Progenitor cell of endocrine pancreas (in vitro differentiated cells): ENCODE measurements around the gene TTC23. TPM values are rescaled to one million over a fixed set of nuclear protein-coding genes. Genes with fewer than 3 reads are reported as not detected.

Experiments used
- DNase-seq: peaks from one replicate; pipeline ENCODE4 v3.0.0; 2021; ENCODE audit warnings: low spot score; ENCODE audit not compliant: unreplicated experiment
- H3K27ac Mint-ChIP-seq: 2 replicates; pipeline ENCODE4 v1.8.0; 2021; ENCODE audit warnings: mild to moderate bottlenecking, moderate library complexity, mixed read lengths
- H3K27me3 Mint-ChIP-seq: 2 replicates; pipeline ENCODE4 v1.8.0; 2021; ENCODE audit warnings: mixed read lengths
- H3K36me3 Mint-ChIP-seq: 2 replicates; pipeline ENCODE4 v1.8.0; 2022; ENCODE audit warnings: mixed read lengths; ENCODE audit not compliant: insufficient read depth
- H3K4me1 Mint-ChIP-seq: 2 replicates; pipeline ENCODE4 v1.8.0; 2021; ENCODE audit warnings: low read depth, mixed read lengths
- H3K4me3 Mint-ChIP-seq: 2 replicates; pipeline ENCODE4 v1.8.0; 2021; ENCODE audit warnings: low read depth, mild to moderate bottlenecking, moderate library complexity, mixed read lengths
- H3K9me3 Mint-ChIP-seq: 2 replicates; pipeline ENCODE4 v1.8.0; 2021; ENCODE audit warnings: low read depth, mixed read lengths
- total RNA-seq: library from RNA; stranded (reverse); gene quantifications from 2 replicates; pipeline ENCODE4 v1.2.1, GENCODE V29; 2021
- TF ChIP-seq, protein P1 (sequence below): fragments of 200-600 bp; sonication (generic); IDR thresholded peaks from one replicate; pipeline ENCODE4 v1.5.0; 2021; ENCODE audit warnings: antibody characterized with exemption, mild to moderate bottlenecking; ENCODE audit not compliant: unreplicated experiment

The TTC23 gene
- total RNA-seq, 1 donor from 2014 or later = 28.4 TPM

DNA sequence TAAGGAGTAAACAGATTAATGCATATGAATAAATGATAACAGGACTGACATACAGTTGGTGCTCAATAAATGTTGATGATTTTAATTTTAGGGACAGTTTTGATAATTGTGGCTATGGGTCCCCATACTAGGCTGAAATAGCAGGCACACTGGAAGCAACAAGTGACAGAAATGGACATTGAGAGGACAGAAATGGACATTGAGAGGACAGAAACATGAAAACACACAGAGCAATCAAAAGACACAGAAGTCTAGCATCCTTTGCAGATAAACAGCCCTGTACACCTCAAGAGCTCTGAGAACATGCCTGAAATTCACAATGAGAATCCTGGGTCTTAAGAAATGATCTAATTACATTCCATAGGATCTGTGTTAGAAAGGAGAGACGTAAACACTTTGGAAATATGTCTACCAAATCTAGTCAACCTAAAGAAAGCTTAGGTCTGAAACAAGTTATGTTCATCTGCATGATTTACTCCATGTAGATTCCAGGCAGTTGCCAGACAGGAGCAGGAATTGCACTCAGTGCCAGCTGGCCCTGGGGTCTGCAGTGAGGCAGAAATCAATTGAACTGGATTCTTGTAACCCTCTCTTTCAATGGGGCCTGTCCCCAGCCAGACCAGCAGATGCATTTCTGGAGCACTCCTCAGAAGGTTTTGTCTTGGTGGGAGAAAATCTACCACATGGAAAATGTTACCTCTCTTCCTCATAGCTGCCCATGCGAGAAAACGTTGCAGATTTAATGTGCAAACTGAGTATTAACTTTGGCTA is 84.2 kb downstream of the TTC23 start:
- H3K27ac Mint-ChIP-seq = no peak overlapping the region
- H3K27me3 Mint-ChIP-seq = no peaks in the 10 kb centered on the region
- TF ChIP-seq, protein P1, sequence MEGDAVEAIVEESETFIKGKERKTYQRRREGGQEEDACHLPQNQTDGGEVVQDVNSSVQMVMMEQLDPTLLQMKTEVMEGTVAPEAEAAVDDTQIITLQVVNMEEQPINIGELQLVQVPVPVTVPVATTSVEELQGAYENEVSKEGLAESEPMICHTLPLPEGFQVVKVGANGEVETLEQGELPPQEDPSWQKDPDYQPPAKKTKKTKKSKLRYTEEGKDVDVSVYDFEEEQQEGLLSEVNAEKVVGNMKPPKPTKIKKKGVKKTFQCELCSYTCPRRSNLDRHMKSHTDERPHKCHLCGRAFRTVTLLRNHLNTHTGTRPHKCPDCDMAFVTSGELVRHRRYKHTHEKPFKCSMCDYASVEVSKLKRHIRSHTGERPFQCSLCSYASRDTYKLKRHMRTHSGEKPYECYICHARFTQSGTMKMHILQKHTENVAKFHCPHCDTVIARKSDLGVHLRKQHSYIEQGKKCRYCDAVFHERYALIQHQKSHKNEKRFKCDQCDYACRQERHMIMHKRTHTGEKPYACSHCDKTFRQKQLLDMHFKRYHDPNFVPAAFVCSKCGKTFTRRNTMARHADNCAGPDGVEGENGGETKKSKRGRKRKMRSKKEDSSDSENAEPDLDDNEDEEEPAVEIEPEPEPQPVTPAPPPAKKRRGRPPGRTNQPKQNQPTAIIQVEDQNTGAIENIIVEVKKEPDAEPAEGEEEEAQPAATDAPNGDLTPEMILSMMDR = no peak
- no peaks in the 10 kb centered on the region for H3K9me3 Mint-ChIP-seq
- no peak for DNase-seq
- H3K4me1 Mint-ChIP-seq = no peaks in the 10 kb centered on the region
- H3K36me3 Mint-ChIP-seq = peaks cover 7% of the 10 kb centered on the region
- H3K4me3 Mint-ChIP-seq = no peak overlapping the region

DNA sequence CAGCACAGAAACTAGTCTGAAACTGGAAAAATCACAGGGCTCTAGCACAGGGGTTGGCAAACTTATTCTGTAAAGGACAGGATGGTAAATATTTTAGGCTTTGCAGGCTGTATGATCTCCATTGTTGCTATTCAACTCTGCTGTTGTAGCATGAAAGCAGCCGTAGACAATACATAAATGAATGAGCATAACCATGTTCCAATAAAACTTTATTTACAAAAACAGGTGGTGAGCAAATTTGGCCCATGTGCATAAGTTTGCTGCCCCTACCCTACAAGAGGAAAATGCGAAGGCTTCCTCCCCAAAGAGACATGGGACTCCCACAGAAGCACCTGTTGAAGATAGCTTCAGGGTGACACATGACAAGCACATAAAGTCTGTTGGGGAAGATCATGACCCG is 85.3 kb downstream of the TTC23 start:
- Mint-ChIP-seq H3K27me3 (no peaks in the 10 kb centered on the region), H3K9me3 (no peaks in the 10 kb centered on the region), H3K4me1 (no peaks in the 10 kb centered on the region), H3K36me3 (peaks cover 9% of the 10 kb centered on the region), H3K4me3 (no peak overlapping the region), H3K27ac (no peak overlapping the region)
- TF ChIP-seq, protein P1 = no peak
- DNase-seq = no peak

DNA sequence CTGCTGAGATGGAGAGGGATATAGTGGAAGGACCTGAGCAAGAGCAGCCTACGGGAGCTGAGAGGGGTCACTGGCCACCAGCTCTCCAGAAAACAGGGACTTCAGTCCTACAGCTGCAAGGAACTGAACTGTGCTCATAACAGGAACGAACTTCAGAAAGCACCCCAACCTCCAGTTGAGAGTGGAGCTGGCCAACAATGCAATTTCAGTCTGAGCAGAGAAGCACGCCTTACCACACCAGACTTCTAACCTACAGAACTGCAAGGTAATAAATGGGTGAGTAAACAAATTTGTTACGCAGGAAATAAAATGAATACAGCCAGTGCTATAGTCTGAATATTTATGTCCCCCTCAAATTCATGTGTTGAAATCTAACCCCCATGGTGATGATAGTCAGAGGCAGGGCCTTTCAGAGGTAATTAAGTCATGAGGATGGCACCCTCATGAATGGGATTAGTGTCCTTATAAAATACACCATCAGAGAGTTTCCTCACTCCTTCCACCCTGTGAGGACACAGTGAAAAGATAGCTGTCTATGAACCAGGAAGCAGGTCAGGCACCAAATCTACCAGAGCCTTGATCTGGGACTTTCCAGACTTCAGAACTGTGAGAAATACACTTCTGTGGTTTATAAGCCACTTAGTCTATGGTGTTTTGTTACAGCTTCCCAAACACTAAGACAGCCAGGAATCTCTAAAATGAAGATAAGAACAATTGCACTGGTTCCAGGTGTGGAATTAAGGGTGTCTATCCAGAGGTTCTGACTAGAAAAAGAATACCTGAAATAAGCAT is 85.9 kb downstream of the TTC23 start:
- Mint-ChIP-seq H3K9me3 (no peaks in the 10 kb centered on the region), H3K27ac (peak overlapping the region; percentile 39), H3K27me3 (no peaks in the 10 kb centered on the region), H3K36me3 (peaks cover 13% of the 10 kb centered on the region), H3K4me1 (no peaks in the 10 kb centered on the region), H3K4me3 (no peak overlapping the region)
- DNase-seq = no peak
- TF ChIP-seq, protein P1 = no peak

DNA sequence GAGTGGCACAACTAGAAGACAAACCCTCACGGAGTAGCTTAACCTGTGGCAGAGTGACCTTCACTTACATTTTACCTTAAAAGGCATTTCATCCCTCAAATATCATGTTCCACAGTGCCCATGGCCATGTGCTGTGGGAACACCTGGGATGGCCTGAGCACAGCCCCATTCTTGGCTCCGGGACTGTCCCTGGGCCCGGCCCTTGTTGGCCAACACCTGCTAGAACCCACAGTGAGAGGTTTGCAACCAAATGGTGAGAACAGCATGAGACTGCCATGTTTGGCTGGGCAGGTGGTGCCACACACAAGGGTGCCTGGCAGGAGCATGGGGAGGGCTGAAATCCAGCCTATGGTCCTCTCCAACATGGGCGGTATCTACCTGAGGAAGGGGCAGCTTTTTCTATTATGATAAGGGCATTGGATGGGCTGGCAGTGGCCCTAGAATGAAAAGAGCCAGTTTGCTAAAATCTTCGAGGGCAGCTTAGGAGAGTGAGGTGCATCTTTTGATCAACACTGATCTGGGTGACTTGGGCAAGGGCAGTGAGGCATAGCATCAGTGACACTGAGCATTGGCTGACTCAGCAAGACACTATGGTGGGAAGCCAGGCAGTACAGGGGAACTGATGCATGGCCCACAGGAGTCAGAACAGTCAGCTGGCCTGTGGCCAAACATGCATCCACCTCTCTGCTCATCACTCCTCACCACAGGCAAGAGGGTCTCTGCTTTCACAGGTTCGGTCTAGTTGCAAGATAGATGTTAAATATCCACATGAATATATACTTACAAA is 90.6 kb downstream of the TTC23 start:
- no peak overlapping the region for H3K4me3 Mint-ChIP-seq
- no peak for DNase-seq
- no peaks in the 10 kb centered on the region for H3K27me3 Mint-ChIP-seq
- no peaks in the 10 kb centered on the region for H3K4me1 Mint-ChIP-seq
- peaks cover 26% of the 10 kb centered on the region for H3K36me3 Mint-ChIP-seq
- peak overlapping the region; percentile 10 for H3K27ac Mint-ChIP-seq
- TF ChIP-seq, protein P1 = no peak
- no peaks in the 10 kb centered on the region for H3K9me3 Mint-ChIP-seq

DNA sequence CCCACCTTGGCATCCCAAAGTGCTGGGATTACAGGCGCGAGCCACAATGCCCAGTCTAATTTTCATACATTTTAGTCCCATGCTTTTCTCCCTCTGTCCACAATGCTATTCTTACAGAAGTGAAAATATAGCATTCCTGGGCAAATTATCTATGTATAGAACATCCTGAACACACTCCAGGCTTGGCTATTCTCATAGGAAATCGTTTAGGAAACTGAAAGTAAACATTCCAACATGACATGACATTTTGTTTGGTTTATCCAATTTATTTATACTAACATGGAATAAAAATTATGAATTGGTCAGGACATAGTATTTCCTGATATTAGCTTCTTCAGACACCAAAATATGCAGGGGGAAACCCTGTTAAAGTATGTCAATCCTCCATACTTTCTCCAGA is 91.9 kb downstream of the TTC23 start:
- Mint-ChIP-seq H3K4me3 (no peak overlapping the region), H3K27me3 (no peaks in the 10 kb centered on the region), H3K27ac (no peak overlapping the region), H3K9me3 (no peaks in the 10 kb centered on the region), H3K4me1 (peaks cover 1% of the 10 kb centered on the region), H3K36me3 (peaks cover 24% of the 10 kb centered on the region)
- TF ChIP-seq, protein P1 = no peak
- DNase-seq = no peak
